HG03460 (cell line): ENCODE measurements around the gene SPC24.
"Not testable (repeated sequence)": the region's sequence is repeated elsewhere in the genome, so short reads cannot be mapped to it uniquely, and the experiment has no call there.

Experiments
- ATAC-seq: cut with Tn5 transposase; IDR thresholded peaks from one replicate; pipeline ENCODE4 v1.9.1; 2021; ENCODE audit not compliant: unreplicated experiment

Gene SPC24

GRCh38 chr19:11192957-11193939, 37.7 kb upstream of the SPC24 start:
- ATAC-seq = no peak

- ATAC-seq = no peak
These were observed 36.4 kb upstream of the SPC24 start for GRCh38 chr19:11191934-11192333.

GRCh38 chr19:11191273-11191755, 35.7 kb upstream of the SPC24 start:
- no peak for ATAC-seq

GRCh38 chr19:11190501-11190900, 34.9 kb upstream of the SPC24 start:
- no peak for ATAC-seq

- no peak for ATAC-seq
These were observed 31.9 kb upstream of the SPC24 start for GRCh38 chr19:11187441-11187840.

- no peak for ATAC-seq
These were observed 27.4 kb upstream of the SPC24 start for GRCh38 chr19:11182994-11183393.

- no peak for ATAC-seq
These were observed 25.9 kb upstream of the SPC24 start for GRCh38 chr19:11181488-11181887.

- not testable (repeated sequence) for ATAC-seq
These were observed 25.4 kb upstream of the SPC24 start for GRCh38 chr19:11180975-11181374.

GRCh38 chr19:11180346-11180745, 24.8 kb upstream of the SPC24 start:
- ATAC-seq = no peak

GRCh38 chr19:11179716-11180297, 24.2 kb upstream of the SPC24 start:
- peak; percentile 61 for ATAC-seq

- ATAC-seq = not testable (repeated sequence)
These were observed 23.5 kb upstream of the SPC24 start for GRCh38 chr19:11179145-11179465.

GRCh38 chr19:11177592-11177991, 22.0 kb upstream of the SPC24 start:
- no peak for ATAC-seq

GRCh38 chr19:11176466-11177193, 21.0 kb upstream of the SPC24 start:
- ATAC-seq = no peak

- ATAC-seq = no peak
These were observed 20.3 kb upstream of the SPC24 start for GRCh38 chr19:11175920-11176319.

GRCh38 chr19:11174336-11174735, 18.8 kb upstream of the SPC24 start:
- ATAC-seq = no peak

- ATAC-seq = no peak
These were observed 18.1 kb upstream of the SPC24 start for GRCh38 chr19:11173516-11174155.

- no peak for ATAC-seq
These were observed 17.0 kb upstream of the SPC24 start for GRCh38 chr19:11172576-11172975.

- ATAC-seq = no peak
These were observed 15.6 kb upstream of the SPC24 start for GRCh38 chr19:11171144-11171543.

- ATAC-seq = no peak
These were observed 14.5 kb upstream of the SPC24 start for GRCh38 chr19:11169896-11170678.

GRCh38 chr19:11168568-11168967, 13.0 kb upstream of the SPC24 start:
- ATAC-seq = no peak
